HEK293T (cell line): ENCODE data around the gene PHF5A.

Source experiments
- CTCF ChIA-PET: fragments of 350-600 bp; formaldehyde crosslinking; extraction: SDS; loops from one replicate; lab custom pipeline; 2021; ENCODE audit warnings: antibody characterized with exemption, inconsistent platforms; lab: Yijun Ruan, JAX
- POLR2A ChIA-PET: fragments of 350-600 bp; formaldehyde crosslinking; extraction: SDS; loops from one replicate; lab custom pipeline; 2020; ENCODE audit warnings: antibody characterized with exemption, inconsistent platforms; lab: Yijun Ruan, JAX
- DNase-seq: peaks from one replicate; pipeline ENCODE4 v3.0.0; 2012; ENCODE audit warnings: mixed read lengths; ENCODE audit errors: extremely low spot score
- ARNT ChIP-seq: fragments of 450-650 bp; IDR thresholded peaks from 2 replicates; pipeline ENCODE4 v1.6.1; 2017; ENCODE audit warnings: mild to moderate bottlenecking
- BHLHE40 ChIP-seq: fragments of 450-650 bp; IDR thresholded peaks from 2 replicates; pipeline ENCODE4 v1.6.1; 2016; ENCODE audit warnings: mild to moderate bottlenecking, moderate library complexity, borderline replicate concordance
- CTBP1 ChIP-seq: fragments of 450-650 bp; IDR thresholded peaks from 2 replicates; pipeline ENCODE4 v1.6.1; 2016; ENCODE audit warnings: borderline replicate concordance
- ELF4 ChIP-seq: fragments of 450-650 bp; IDR thresholded peaks from 2 replicates; pipeline ENCODE4 v1.6.1; 2017; ENCODE audit warnings: antibody characterized with exemption
- FOXA1 ChIP-seq: fragments of 450-650 bp; IDR thresholded peaks from 2 replicates; pipeline ENCODE4 v1.6.1; 2016; ENCODE audit warnings: mild to moderate bottlenecking
- FOXK2 ChIP-seq: fragments of 450-650 bp; IDR thresholded peaks from 2 replicates; pipeline ENCODE4 v1.6.1; 2016; ENCODE audit warnings: mild to moderate bottlenecking
- FOXM1 ChIP-seq: fragments of 450-650 bp; IDR thresholded peaks from 2 replicates; pipeline ENCODE4 v1.6.1; 2017; ENCODE audit warnings: mild to moderate bottlenecking, borderline replicate concordance
- HDGF ChIP-seq: fragments of 450-650 bp; IDR thresholded peaks from 2 replicates; pipeline ENCODE4 v1.6.1; 2017; ENCODE audit warnings: antibody characterized with exemption, borderline replicate concordance
- L3MBTL2 ChIP-seq: fragments of 450-650 bp; conservative IDR thresholded peaks from 2 replicates; pipeline ENCODE4 v1.6.1; 2016; ENCODE audit warnings: mild to moderate bottlenecking
- LEF1 ChIP-seq: fragments of 450-650 bp; IDR thresholded peaks from 2 replicates; pipeline ENCODE4 v1.6.1; 2017; ENCODE audit warnings: mild to moderate bottlenecking, borderline replicate concordance
- NFRKB ChIP-seq: fragments of 450-650 bp; IDR thresholded peaks from 2 replicates; pipeline ENCODE4 v1.6.1; 2016; ENCODE audit warnings: mild to moderate bottlenecking, moderate library complexity
- PKNOX1 ChIP-seq: fragments of 450-650 bp; IDR thresholded peaks from 2 replicates; pipeline ENCODE4 v1.6.1; 2016
- SP1 ChIP-seq: fragments of 450-650 bp; IDR thresholded peaks from 2 replicates; pipeline ENCODE4 v1.6.1; 2017
- SUZ12 ChIP-seq: fragments of 450-650 bp; IDR thresholded peaks from 2 replicates; pipeline ENCODE4 v1.6.1; 2016; ENCODE audit warnings: mild to moderate bottlenecking
- TARDBP ChIP-seq: fragments of 450-650 bp; IDR thresholded peaks from 2 replicates; pipeline ENCODE4 v1.6.1; 2016
- ZNF384 ChIP-seq: fragments of 450-650 bp; IDR thresholded peaks from 2 replicates; pipeline ENCODE4 v1.6.1; 2016

Gene PHF5A

GRCh38 chr22:41504397-41504796, 35.9 kb upstream of the PHF5A start:
- CTCF ChIA-PET = interaction anchor here (1.4 kb wide), 1 partner anchor 14 kb away, joined by 5 read pairs; no protein-coding TSS in a partner anchor
- TF ChIP-seq LEF1 (no peak), FOXM1 (no peak), SP1 (no peak), PKNOX1 (no peak), ELF4 (no peak), TARDBP (no peak)
- POLR2A ChIA-PET = interaction anchor here (0.9 to 1.8 kb wide), 4 partner anchors 9 to 60 kb away, joined by 3 to 4 read pairs (median 3); partner anchors contain the start of genes ACO2, PHF5A and TOB2
- no peak for DNase-seq

- ChIA-PET CTCF (interaction anchor here (1.7 kb wide), 1 partner anchor 97 kb away, joined by 4 read pairs; no protein-coding TSS in a partner anchor), POLR2A (interaction anchor here (1.2 to 1.9 kb wide), 4 partner anchors 33 to 88 kb away, joined by 3 to 9 read pairs (median 4); partner anchors contain the start of genes ACO2, PHF5A, PMM1 and TOB2)
- no peak for TF ChIP-seq NFRKB
- TF ChIP-seq LEF1 = no peak
- no peak for TF ChIP-seq ZNF384
- TF ChIP-seq FOXM1 = no peak
- DNase-seq = no peak
These were observed 32.7 kb upstream of the PHF5A start for GRCh38 chr22:41501209-41501608.

GRCh38 chr22:41500303-41500702, 31.8 kb upstream of the PHF5A start:
- ChIA-PET POLR2A (interaction anchor here (1.2 to 1.9 kb wide), 3 partner anchors 32 to 89 kb away, joined by 3 to 9 read pairs (median 8); partner anchors contain the start of genes ACO2, PHF5A, PMM1 and TOB2), CTCF (interaction anchor here (0.6 to 1.7 kb wide), 2 partner anchors 40 to 96 kb away, joined by 3 to 4 read pairs; no protein-coding TSS in a partner anchor)
- TF ChIP-seq SP1 (no peak), FOXK2 (no peak), HDGF (no peak), FOXM1 (no peak), ELF4 (no peak), L3MBTL2 (no peak), LEF1 (no peak), ZNF384 (no peak), TARDBP (no peak), CTBP1 (no peak)
- no peak for DNase-seq

- CTCF ChIA-PET = interaction anchor here (1.0 kb wide), 1 partner anchor 35 kb away, joined by 3 read pairs; no protein-coding TSS in a partner anchor
These were observed 31.3 kb upstream of the PHF5A start for GRCh38 chr22:41499624-41500280.

GRCh38 chr22:41498303-41498835, 29.9 kb upstream of the PHF5A start:
- DNase-seq = no peak
- ChIA-PET CTCF (interaction anchor here (1.0 kb wide), 1 partner anchor 37 kb away, joined by 3 read pairs; no protein-coding TSS in a partner anchor), POLR2A (no interaction called here)
- TF ChIP-seq ARNT (no peak), FOXK2 (no peak), BHLHE40 (no peak), SP1 (no peak), ZNF384 (no peak), ELF4 (no peak), LEF1 (no peak), SUZ12 (no peak)

More at GRCh38 chr22:41499624-41500280, 31.3 kb upstream of the PHF5A start:
- no peak for DNase-seq
- POLR2A ChIA-PET = interaction anchor here (0.7 to 1.9 kb wide), 6 partner anchors 9 to 119 kb away, joined by 3 to 9 read pairs (median 3); partner anchors contain the start of genes ACO2, PHF5A, PMM1 and TOB2
- no peak for TF ChIP-seq SUZ12
- TF ChIP-seq CTBP1 = no peak
- no peak for TF ChIP-seq FOXK2
- TF ChIP-seq FOXM1 = no peak
- no peak for TF ChIP-seq LEF1
- no peak for TF ChIP-seq L3MBTL2
- TF ChIP-seq ELF4 = no peak
- TF ChIP-seq SP1 = no peak
- TF ChIP-seq BHLHE40 = no peak
- TF ChIP-seq TARDBP = no peak
- TF ChIP-seq ARNT = no peak
- TF ChIP-seq ZNF384 = no peak
- TF ChIP-seq FOXA1 = no peak
- no peak for TF ChIP-seq HDGF
- no peak for TF ChIP-seq PKNOX1
- no peak for TF ChIP-seq NFRKB

GRCh38 chr22:41491374-41492100, 23.0 kb upstream of the PHF5A start:
- POLR2A ChIA-PET = interaction anchor here (0.7 to 1.0 kb wide), 2 partner anchors 26 to 45 kb away, joined by 3 read pairs; partner anchors contain the start of gene TOB2
- TF ChIP-seq TARDBP = no peak
- TF ChIP-seq PKNOX1 = peak; percentile 35; the same call in 1 of the 2 replicates
- CTCF ChIA-PET = interaction anchor here (1.2 kb wide), 1 partner anchor 13 kb away, joined by 6 read pairs; no protein-coding TSS in a partner anchor
- no peak for DNase-seq
